ES-I3 (cell line): ENCODE measurements around the gene GLI3.

ENCODE experiments used
- H3K36me3 ChIP-seq: 2 replicates; pipeline ENCODE4 v1.6.1; 2013; ENCODE audit warnings: mild to moderate bottlenecking, low read length, control low read depth, moderate library complexity; ENCODE audit not compliant: insufficient read depth
- H3K4me1 ChIP-seq: 2 replicates; pipeline ENCODE4 v1.6.1; 2013; ENCODE audit warnings: mild to moderate bottlenecking, control low read depth, low read length; ENCODE audit not compliant: insufficient read depth
- H3K9ac ChIP-seq: 2 replicates; pipeline ENCODE4 v1.6.1; 2013; ENCODE audit warnings: low read depth, mild to moderate bottlenecking, low read length, moderate library complexity
- H3K9me3 ChIP-seq: 2 replicates; pipeline ENCODE4 v1.6.1; 2013; ENCODE audit warnings: mild to moderate bottlenecking, low read length, moderate library complexity; ENCODE audit not compliant: control insufficient read depth, insufficient read depth

Gene GLI3

GRCh38 chr7:42192066-42192465 is 44.9 kb downstream of the GLI3 start:
- Histone ChIP-seq H3K9ac (no peak overlapping the region), H3K36me3 (no peaks in the 10 kb centered on the region), H3K4me1 (peaks cover 14% of the 10 kb centered on the region), H3K9me3 (no peaks in the 10 kb centered on the region)

- Histone ChIP-seq H3K9ac (no peak overlapping the region), H3K4me1 (peaks cover 14% of the 10 kb centered on the region), H3K36me3 (no peaks in the 10 kb centered on the region), H3K9me3 (no peaks in the 10 kb centered on the region)
These were observed 47.5 kb downstream of the GLI3 start for GRCh38 chr7:42189535-42189934.

- Histone ChIP-seq H3K4me1 (no peaks in the 10 kb centered on the region), H3K9ac (no peak overlapping the region), H3K9me3 (no peaks in the 10 kb centered on the region), H3K36me3 (no peaks in the 10 kb centered on the region)
These were observed 50.9 kb downstream of the GLI3 start for GRCh38 chr7:42186151-42186550.

GRCh38 chr7:42185726-42186125 is 51.3 kb downstream of the GLI3 start:
- Histone ChIP-seq H3K9me3 (no peaks in the 10 kb centered on the region), H3K4me1 (no peaks in the 10 kb centered on the region), H3K36me3 (no peaks in the 10 kb centered on the region), H3K9ac (no peak overlapping the region)

DNA sequence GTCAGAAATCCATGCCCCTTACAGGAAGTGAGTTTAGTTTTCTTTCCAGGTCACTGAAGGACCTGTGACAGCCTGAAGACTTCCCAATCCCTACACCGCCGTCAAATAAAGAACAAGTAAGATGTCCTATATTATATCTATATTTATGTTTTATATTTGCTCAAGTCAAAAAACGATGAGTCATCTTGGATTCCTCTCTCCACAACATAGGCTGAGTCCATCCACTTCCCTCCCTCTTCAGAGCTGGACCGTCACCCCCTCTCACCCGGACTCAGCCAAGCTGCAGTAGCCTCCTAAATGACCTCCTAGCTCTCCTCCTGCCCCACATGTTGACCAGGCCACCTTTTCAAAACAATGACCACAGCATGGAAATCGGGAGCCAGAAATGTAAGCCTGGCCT is 53.5 kb downstream of the GLI3 start:
- Histone ChIP-seq H3K4me1 (no peaks in the 10 kb centered on the region), H3K9ac (no peak overlapping the region), H3K36me3 (no peaks in the 10 kb centered on the region), H3K9me3 (no peaks in the 10 kb centered on the region)

- Histone ChIP-seq H3K9me3 (no peaks in the 10 kb centered on the region), H3K9ac (no peak overlapping the region), H3K4me1 (no peaks in the 10 kb centered on the region), H3K36me3 (no peaks in the 10 kb centered on the region)
These were observed 55.4 kb downstream of the GLI3 start for GRCh38 chr7:42181566-42181965.

GRCh38 chr7:42180806-42181205 is 56.2 kb downstream of the GLI3 start:
- Histone ChIP-seq H3K36me3 (no peaks in the 10 kb centered on the region), H3K4me1 (no peaks in the 10 kb centered on the region), H3K9me3 (no peaks in the 10 kb centered on the region), H3K9ac (no peak overlapping the region)

DNA sequence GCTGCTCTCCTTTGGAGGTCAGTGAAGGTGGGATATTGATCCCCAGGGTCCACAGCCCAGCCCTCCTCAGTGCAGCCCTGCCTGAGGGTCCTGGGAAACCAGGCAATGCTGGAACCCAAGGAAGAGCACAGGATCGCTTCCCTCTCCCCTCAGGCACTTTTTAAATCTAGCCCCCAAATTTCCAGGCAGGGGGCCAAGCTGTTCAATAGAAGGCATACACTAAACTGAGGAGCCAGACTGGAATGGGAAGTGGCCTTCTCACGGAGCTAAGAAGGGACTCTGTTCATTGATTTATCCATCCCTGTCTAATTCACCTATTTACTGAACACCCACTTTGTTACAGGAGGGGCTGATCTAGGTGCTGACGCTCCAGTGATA is 60.3 kb downstream of the GLI3 start:
- Histone ChIP-seq H3K9ac (no peak overlapping the region), H3K4me1 (no peaks in the 10 kb centered on the region), H3K36me3 (no peaks in the 10 kb centered on the region), H3K9me3 (no peaks in the 10 kb centered on the region)

DNA sequence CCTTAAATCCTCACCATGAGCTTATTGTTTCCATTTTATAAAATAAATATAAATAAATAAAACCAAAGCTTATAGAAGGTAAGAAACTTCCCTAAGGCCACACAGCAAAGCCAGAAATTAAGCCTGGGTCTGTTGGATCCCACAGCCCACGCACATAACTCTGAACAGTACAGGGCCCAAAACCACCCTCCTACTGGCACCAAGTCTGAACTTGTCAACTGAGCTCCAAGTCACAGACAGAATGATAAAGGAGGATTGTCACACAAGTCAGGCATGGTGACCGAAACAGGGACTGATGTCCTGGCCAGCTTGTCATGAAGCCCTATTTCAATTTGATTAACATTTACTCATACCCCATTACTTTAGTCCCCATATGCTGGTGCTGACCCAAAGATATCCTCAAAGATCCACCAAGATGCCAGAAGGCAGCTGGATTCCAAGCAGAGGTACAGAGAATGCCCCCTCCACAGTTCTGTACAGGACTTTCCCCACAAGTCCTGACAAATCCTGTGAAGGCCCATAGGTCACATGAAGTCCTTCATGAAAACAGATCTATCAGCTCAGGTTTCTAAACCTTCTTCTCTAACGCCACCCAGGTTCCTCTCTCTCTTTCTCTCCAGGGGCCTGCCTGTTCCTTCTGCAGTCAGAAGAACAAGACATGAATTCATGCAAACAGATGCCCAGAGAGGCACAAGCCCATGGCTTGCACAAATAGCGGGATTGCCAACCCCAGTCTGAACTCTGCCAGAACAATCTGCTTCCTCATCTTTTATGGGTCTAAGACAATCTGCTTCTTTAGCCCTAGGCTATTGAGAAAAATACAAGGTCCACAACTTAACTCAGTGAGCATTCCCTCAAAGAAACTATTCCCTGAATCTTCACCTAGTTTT is 60.9 kb downstream of the GLI3 start:
- no peaks in the 10 kb centered on the region for H3K4me1 ChIP-seq
- H3K9ac ChIP-seq = no peak overlapping the region
- no peaks in the 10 kb centered on the region for H3K9me3 ChIP-seq
- H3K36me3 ChIP-seq = no peaks in the 10 kb centered on the region

- Histone ChIP-seq H3K36me3 (no peaks in the 10 kb centered on the region), H3K4me1 (no peaks in the 10 kb centered on the region), H3K9ac (no peak overlapping the region), H3K9me3 (no peaks in the 10 kb centered on the region)
These were observed 62.6 kb downstream of the GLI3 start for GRCh38 chr7:42174391-42174912.

DNA sequence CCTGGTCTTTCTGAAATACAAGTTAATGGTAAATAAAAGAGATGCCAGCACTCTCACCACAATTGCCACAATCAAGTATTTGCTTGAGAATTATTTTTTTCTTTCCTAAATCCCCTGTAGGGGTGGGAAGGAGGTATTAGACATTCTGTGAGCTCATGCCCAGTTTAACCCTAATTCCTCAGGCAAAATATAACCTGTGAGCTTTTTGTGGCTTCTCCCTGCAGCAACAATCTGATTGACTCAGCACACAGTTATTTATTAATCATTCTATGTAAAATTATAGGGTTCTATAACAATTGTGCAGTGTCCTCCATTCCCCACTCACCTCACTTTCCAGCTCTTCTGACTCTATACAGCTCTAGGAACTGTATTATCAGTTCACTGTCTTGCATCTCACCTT is 66.3 kb downstream of the GLI3 start:
- no peak overlapping the region for H3K9ac ChIP-seq
- H3K4me1 ChIP-seq = no peaks in the 10 kb centered on the region
- no peaks in the 10 kb centered on the region for H3K36me3 ChIP-seq
- H3K9me3 ChIP-seq = no peaks in the 10 kb centered on the region

DNA sequence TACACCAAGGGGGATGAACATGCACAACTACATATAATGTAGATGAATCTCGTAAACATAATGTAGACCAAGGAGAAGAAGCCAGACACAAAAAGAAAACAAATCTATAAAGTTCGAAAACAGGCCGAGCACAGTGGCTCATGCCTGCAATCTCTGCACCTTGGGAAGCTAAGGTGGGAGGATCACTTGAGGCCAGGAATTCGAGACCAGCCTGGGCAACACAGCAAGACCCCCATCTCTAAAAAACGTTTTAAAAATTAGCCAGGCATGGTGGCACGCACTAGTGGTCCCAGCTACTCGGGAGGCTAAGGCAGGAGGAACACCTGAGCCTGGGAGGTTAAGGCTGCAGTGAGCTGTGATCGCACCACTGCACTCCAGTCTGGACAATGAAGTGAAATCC is 68.5 kb downstream of the GLI3 start:
- Histone ChIP-seq H3K9ac (no peak overlapping the region), H3K4me1 (no peaks in the 10 kb centered on the region), H3K36me3 (no peaks in the 10 kb centered on the region)

DNA sequence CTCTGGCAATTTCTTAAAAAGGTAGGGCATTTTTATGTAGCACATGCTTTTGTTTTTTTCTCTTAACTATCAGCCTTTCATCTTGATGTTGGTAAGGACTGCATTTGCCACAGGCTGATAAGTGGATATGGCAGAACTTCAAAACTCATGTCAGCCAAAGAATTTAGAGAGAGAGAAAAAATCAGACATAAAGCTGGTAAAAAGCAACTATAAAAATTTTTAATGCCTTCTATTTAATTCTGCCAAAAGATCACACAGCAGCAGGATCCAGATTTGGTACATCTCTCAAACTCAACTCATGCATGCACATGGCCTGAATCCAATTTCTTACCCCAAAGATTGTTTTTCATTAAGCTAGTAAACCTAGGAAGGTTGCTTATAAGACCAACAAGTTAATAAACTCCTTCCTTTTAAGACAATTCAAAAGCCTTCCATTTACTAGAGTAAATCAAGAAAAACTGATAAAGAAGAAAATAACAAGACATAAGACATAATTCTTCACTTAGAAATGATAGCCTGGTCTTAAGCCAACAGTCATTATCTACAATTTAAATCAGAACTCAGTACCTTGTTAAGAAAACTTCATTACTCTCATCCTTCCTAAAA is 69.3 kb downstream of the GLI3 start:
- Histone ChIP-seq H3K9ac (no peak overlapping the region), H3K36me3 (no peaks in the 10 kb centered on the region), H3K4me1 (no peaks in the 10 kb centered on the region), H3K9me3 (no peaks in the 10 kb centered on the region)

More for the DNA sequence above, 68.5 kb downstream of the GLI3 start:
- no peaks in the 10 kb centered on the region for H3K9me3 ChIP-seq

- no peaks in the 10 kb centered on the region for H3K9me3 ChIP-seq
- no peak overlapping the region for H3K9ac ChIP-seq
- no peaks in the 10 kb centered on the region for H3K4me1 ChIP-seq
- H3K36me3 ChIP-seq = no peaks in the 10 kb centered on the region
These were observed 69.8 kb downstream of the GLI3 start for GRCh38 chr7:42167206-42167605.

- Histone ChIP-seq H3K9ac (no peak overlapping the region), H3K36me3 (no peaks in the 10 kb centered on the region), H3K9me3 (no peaks in the 10 kb centered on the region), H3K4me1 (no peaks in the 10 kb centered on the region)
These were observed 72.1 kb downstream of the GLI3 start for GRCh38 chr7:42164881-42165428.
